Measurements from ENCODE around the gene RBPJ.

The RBPJ gene

DNA sequence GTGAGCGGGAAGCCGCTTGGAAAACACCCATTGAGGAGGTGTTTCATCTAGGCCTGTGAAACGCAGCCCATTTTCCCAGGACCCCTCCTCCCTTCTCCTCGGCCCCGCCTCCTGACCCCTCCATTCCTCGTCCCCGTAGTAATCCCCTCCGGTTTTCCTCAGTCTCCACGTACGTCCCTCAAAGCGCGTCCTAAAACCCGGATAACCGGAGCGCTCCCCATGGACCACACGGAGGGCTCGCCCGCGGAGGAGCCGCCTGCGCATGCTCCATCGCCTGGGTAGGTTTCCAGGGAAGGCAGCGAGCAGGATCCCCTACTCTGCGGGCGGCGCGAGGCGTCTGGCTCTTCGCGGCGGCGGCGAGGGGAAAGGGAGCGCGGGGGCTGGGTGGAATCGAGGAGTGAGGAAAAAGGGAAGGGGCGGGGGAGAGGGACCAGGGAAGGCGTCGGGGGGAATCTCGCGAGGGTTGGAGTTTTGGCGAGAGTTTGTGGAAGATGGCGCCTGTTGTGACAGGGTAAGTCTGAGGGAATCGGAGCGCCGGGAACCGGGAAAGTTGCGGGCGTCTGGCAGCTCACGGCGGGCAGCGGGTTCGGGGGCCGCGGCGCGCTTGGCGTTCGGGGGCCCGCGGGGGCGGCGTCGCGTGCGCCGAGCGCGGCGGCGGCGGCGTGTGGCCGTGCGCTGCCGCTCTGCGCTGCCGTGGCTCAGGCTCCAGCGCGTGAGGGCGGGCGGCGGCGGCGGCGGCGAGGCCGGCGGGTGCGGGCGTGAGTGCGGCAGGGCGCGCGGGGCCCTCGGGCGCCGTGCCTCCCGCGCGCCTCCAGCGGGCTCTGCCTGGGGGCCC is at the start of gene RBPJ:
TSS of gene RBPJ (plus strand) at position 477 of the 835 bp plus-strand sequence. CDS start at position 492, 15 bp downstream.
- DNase-seq: peak; percentile 97

DNA sequence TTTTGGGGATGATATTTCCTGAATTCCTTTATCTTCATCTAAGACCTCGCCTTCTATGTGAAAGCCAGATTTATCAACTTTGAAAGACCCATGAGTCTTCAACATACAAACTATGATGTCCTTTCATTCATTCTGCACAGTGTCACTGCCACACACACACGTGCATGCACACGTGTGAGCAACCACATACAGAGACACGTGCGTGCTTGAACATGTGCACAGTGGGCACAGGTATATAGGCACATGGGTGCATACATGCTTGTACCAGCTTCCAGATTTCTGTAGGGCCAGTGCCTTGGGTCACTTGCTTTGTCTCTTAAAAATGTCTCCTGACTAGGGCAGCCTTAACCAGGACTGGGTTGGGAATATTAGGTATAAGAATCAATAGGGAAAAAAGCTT is 49.1 kb upstream of the RBPJ start:
- DNase-seq: no peak

- DNase-seq: no peak
Observed at GRCh38 chr4:26272654-26273615, 47.9 kb upstream of the RBPJ start.

- DNase-seq: no peak
Observed at GRCh38 chr4:26273616-26273980, 47.2 kb upstream of the RBPJ start.

GRCh38 chr4:26275281-26275680 is 45.5 kb upstream of the RBPJ start:
- no peak for DNase-seq

GRCh38 chr4:26279446-26279845 is 41.4 kb upstream of the RBPJ start:
- DNase-seq: no peak

- peak; percentile 28 for DNase-seq
Observed at GRCh38 chr4:26281881-26282280, 38.9 kb upstream of the RBPJ start.

GRCh38 chr4:26284536-26284935 is 36.3 kb upstream of the RBPJ start:
- DNase-seq: no peak

GRCh38 chr4:26285272-26285671 is 35.5 kb upstream of the RBPJ start:
- no peak for DNase-seq

GRCh38 chr4:26287756-26288155 is 33.1 kb upstream of the RBPJ start:
- no peak for DNase-seq

DNA sequence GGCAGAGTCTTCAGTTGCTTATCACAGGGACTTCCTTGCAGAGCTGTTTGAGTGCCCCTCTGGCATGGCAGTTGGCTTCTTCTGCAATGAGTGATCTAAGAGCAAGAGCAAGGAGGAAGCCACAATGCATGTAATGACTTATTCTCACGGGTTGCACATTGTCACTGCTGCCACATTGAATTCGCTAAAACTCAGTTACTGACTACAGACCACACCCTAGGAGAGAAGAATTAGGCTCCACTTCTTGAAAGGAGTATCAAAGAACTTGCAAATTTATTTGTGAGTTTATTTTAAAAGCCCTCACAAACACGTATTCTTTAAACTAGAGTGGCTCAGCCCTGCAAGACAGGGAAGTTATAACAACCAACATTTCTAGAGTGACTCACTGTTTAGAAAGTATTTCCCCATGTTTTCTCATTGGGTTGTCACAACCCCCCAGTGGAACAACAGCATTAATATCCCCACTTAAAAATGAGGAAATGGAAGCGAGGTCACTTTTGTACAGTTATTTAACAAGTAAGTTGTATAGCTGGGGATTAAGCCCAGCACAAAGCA is 32.4 kb upstream of the RBPJ start:
- peak; percentile 72 for DNase-seq

DNA sequence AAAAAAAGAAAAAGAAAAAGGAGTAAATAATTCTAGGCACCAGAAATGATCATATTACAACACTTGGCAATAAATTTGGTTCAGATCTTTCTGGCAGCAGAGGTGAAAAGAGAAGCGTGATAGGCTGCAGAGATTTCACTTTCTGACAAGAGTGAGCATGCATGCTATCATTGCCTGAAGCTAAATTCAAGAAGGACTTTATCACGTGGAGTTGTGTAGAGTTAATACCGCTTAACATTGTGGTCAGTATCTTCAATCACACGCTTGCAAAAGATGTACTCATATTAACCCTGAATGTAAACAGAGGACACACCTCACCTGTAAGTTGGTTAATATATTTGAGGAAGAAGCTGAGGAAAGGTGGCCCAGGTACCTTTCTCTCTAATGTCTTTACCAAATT is 31.4 kb upstream of the RBPJ start:
- DNase-seq: no peak

- no peak for DNase-seq
Observed at GRCh38 chr4:26290321-26290720, 30.5 kb upstream of the RBPJ start.

DNA sequence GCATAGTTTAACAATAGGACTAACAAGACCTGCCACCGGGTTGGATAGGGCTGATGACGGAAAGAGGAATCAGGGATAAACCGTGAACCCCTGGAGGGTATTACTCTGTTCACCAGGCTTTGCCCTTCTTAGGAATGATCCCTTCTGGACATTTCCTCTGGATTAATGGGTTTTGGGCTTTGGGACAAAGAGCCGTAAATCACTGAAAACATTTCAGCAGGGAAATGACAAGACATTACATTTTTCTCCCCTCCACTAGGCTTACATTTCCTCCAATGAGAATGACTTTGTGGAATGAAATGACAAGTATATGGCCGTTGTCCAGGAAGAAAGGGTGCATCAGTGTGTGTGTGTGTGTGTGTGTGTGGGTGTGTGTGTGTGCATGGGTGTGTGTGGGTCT is 25.9 kb upstream of the RBPJ start:
- no peak for DNase-seq

GRCh38 chr4:26296021-26296420 is 24.8 kb upstream of the RBPJ start:
- no peak for DNase-seq

GRCh38 chr4:26296514-26296913 is 24.3 kb upstream of the RBPJ start:
- no peak for DNase-seq

DNA sequence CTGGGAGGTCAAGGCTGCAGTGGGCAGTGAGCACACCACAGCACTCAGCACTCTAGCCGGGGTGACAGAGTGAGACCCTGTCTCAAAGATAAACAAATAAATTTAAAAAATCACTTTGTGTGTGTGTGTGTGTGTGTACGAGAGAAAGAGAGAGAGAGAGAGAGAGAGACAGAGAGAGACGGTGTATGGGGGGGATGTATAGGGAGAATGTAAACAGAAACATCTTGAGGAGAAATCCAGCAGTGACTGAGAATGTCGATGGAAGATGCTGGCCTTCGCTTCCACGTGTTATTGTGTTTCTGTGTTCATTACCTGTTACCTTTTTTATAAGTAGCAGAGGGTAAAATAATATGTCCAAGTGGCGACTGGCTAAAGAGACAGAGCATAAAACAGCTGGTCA is 23.6 kb upstream of the RBPJ start:
- DNase-seq: no peak

DNA sequence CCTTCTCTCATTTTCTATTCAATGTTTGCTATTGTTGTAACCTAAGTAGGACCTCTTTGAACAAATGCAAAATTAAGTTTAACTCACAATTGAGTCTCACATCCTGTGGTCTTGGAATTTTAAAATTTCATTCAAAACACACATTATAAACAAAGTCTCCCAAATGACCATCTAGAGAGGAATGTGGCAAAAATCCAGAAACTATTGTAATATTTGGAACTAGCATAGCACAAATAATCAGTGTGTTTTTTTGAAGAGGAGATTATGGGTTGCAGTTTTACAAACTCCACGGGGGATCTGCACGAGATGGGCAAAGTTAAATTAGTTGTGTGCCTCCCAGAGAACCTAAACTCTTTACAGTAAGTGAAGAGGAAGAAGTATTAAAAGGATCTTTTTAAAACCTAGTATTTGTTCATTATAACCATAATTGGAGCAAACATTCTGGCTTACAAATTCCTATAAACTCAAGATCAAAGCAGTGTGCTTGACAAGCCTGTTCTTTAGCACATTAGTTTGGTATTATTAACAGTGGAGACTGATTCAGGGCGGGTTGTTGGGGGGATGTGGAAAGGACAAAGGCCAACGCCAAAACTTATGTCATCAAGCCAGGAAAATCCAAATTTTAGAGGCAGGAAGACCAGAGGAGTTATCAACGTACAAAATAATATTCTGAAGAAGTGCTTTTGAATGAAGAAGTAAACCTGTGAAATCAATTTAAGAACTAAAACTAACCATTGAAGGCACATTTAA is 22.4 kb upstream of the RBPJ start:
- DNase-seq: peak; percentile 72

GRCh38 chr4:26299254-26299882 is 21.4 kb upstream of the RBPJ start:
- DNase-seq: no peak

DNA sequence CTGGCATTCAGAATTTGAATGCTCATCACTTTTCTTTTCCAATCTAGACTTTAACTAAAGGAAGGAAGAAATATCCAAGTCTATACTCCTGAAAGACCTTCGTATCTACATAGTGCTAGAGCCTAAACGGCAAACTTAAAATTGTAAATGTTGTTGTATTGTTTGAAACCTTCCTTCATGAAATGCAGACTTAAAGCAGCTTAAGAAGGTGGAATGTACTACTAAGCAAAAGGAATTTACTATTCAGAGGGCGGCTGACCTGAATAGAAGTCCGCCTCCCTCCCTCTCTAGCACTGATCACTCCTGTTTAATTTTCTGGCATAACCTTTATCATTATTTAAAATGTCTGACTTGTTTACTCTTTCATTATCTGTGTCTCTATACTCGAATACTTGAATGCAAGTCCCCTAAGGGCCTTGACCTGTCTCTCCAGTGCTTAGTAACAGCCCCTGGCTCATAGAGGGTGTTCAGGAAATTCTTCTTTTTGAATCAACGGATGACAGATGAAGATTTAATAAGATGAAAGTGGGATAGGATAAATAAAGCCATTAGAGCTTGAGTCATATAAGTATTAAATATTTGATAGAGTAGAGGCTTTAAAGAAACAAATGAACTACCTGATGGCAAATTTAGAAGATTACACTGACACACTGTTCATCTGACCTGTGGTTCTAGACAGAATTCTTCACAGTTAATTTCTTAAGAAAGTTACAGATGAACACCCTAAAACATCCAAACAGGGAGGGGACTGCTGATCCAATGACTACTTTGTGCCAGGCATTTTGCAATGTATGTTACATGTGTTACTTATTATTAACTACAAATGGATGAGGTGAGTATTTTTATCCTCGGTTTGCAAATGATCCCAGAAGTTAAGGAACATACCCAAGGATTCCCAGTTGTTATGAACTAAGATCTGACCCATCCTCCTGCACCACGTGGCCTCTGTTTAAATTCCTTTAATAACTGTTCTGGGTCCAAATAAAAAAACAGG is 20.2 kb upstream of the RBPJ start:
- no peak for DNase-seq
